Measurements from ENCODE around the gene CA11. TPM values are rescaled to one million over a fixed set of nuclear protein-coding genes. Genes with fewer than 3 reads are reported as not detected.

The CA11 gene
- total and polyA plus RNA-seq, 2 experiments from 2014 or later, result 8.8 to 29.7 TPM

DNA sequence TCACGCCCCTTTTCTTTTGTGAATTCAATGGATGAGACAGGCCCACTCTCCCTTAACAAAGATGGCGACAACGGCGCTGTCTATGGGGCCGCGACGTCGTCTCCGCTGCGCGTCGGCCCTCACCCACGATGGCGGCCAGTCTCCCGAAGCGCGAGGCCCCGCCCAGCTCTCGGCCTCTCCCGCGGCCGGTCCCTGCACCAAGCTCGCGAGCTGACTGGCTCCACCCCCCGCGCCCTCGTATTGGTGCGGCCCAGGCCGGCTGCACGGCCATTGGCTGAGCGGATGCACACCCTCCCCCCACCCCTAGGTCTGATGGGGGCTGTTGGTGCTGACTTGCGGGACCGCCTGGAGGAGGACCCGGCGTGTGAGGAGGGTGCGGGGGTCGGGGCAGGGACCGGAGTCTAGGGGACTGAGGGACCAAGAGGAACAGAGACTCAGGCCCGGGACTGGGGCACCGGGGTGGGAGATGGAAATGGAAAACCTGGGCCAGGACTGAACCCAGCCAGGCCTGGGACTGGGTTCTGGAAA is 21.9 kb downstream of the CA11 start (continued):
- TF ChIP-seq, protein P1, sequence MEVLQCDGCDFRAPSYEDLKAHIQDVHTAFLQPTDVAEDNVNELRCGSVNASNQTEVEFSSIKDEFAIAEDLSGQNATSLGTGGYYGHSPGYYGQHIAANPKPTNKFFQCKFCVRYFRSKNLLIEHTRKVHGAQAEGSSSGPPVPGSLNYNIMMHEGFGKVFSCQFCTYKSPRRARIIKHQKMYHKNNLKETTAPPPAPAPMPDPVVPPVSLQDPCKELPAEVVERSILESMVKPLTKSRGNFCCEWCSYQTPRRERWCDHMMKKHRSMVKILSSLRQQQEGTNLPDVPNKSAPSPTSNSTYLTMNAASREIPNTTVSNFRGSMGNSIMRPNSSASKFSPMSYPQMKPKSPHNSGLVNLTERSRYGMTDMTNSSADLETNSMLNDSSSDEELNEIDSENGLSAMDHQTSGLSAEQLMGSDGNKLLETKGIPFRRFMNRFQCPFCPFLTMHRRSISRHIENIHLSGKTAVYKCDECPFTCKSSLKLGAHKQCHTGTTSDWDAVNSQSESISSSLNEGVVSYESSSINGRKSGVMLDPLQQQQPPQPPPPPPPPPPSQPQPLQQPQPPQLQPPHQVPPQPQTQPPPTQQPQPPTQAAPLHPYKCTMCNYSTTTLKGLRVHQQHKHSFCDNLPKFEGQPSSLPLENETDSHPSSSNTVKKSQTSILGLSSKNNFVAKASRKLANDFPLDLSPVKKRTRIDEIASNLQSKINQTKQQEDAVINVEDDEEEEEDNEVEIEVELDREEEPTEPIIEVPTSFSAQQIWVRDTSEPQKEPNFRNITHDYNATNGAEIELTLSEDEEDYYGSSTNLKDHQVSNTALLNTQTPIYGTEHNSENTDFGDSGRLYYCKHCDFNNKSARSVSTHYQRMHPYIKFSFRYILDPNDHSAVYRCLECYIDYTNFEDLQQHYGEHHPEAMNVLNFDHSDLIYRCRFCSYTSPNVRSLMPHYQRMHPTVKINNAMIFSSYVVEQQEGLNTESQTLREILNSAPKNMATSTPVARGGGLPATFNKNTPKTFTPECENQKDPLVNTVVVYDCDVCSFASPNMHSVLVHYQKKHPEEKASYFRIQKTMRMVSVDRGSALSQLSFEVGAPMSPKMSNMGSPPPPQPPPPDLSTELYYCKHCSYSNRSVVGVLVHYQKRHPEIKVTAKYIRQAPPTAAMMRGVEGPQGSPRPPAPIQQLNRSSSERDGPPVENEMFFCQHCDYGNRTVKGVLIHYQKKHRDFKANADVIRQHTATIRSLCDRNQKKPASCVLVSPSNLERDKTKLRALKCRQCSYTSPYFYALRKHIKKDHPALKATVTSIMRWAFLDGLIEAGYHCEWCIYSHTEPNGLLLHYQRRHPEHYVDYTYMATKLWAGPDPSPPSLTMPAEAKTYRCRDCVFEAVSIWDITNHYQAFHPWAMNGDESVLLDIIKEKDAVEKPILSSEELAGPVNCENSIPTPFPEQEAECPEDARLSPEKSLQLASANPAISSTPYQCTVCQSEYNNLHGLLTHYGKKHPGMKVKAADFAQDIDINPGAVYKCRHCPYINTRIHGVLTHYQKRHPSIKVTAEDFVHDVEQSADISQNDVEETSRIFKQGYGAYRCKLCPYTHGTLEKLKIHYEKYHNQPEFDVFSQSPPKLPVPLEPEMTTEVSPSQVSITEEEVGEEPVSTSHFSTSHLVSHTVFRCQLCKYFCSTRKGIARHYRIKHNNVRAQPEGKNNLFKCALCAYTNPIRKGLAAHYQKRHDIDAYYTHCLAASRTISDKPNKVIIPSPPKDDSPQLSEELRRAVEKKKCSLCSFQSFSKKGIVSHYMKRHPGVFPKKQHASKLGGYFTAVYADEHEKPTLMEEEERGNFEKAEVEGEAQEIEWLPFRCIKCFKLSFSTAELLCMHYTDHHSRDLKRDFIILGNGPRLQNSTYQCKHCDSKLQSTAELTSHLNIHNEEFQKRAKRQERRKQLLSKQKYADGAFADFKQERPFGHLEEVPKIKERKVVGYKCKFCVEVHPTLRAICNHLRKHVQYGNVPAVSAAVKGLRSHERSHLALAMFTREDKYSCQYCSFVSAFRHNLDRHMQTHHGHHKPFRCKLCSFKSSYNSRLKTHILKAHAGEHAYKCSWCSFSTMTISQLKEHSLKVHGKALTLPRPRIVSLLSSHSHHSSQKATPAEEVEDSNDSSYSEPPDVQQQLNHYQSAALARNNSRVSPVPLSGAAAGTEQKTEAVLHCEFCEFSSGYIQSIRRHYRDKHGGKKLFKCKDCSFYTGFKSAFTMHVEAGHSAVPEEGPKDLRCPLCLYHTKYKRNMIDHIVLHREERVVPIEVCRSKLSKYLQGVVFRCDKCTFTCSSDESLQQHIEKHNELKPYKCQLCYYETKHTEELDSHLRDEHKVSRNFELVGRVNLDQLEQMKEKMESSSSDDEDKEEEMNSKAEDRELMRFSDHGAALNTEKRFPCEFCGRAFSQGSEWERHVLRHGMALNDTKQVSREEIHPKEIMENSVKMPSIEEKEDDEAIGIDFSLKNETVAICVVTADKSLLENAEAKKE (CRISPR knock-in tag; IDR thresholded peaks at IDR 0.05), result no peak
- TF ChIP-seq, protein P2, sequence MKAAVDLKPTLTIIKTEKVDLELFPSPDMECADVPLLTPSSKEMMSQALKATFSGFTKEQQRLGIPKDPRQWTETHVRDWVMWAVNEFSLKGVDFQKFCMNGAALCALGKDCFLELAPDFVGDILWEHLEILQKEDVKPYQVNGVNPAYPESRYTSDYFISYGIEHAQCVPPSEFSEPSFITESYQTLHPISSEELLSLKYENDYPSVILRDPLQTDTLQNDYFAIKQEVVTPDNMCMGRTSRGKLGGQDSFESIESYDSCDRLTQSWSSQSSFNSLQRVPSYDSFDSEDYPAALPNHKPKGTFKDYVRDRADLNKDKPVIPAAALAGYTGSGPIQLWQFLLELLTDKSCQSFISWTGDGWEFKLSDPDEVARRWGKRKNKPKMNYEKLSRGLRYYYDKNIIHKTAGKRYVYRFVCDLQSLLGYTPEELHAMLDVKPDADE (IDR thresholded peaks at IDR 0.05), result peak; percentile 60; the same call in 1 of the 2 replicates
- TF ChIP-seq EZH2 (IDR thresholded peaks at IDR 0.05; ENCODE audit: low read depth, unreplicated experiment), result no peak

DNA sequence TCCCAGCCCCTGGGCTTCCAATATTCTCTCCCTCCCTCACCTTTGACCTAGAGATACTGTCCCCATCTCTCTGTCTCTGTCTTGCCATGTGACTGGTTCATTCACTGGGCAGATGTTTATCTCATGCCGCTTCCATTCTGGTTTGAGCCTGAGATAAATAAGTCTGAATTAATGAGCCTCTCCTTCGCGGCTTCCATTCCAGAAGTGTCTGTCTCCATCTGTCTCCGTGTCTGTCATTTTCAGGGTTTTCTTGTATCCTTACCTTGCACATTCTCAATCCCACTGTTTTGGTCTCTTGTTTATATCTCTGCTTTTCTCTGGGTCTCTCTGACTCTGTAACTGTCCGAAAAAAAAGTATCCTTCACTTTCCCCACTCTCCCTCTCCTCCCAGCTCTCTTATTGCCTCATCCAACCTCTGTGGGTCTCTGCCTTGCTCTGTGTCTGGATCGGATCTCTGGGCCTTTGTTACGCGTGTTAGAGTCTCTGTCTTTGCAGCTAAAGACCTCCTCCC is 22.4 kb downstream of the CA11 start:
- H3K27me3 Mint-ChIP-seq (ENCODE audit: insufficient read depth, low read depth, poor library complexity), result peaks cover 17% of the 10 kb centered on the region
- peaks cover 32% of the 10 kb centered on the region for H3K4me1 Mint-ChIP-seq
- Histone ChIP-seq H2AFZ (no peak overlapping the region), H3K79me2 (replicated peaks; ENCODE audit: insufficient read depth) (peaks cover 23% of the 10 kb centered on the region), H3K4me2 (peak overlapping the region; percentile 75), H4K20me1 (replicated peaks; ENCODE audit: insufficient read depth) (peaks cover 13% of the 10 kb centered on the region), H3K4me3 (peak overlapping the region; percentile 45), H3K27me3 (ENCODE audit: insufficient read depth) (no peaks in the 10 kb centered on the region), H3F3A (replicated peaks; ENCODE audit: low read depth) (peaks cover 9% of the 10 kb centered on the region), H3K4me1 (ENCODE audit: insufficient read depth) (peaks cover 15% of the 10 kb centered on the region), H3K9me2 (ENCODE audit: insufficient read depth) (no peaks in the 10 kb centered on the region), H3K36me3 (ENCODE audit: insufficient read depth) (no peaks in the 10 kb centered on the region; the same call in 1 of the 2 replicates), H3K27ac (ENCODE audit: low read depth) (peak overlapping the region; percentile 56)
- H3K36me3 Mint-ChIP-seq (ENCODE audit: low read depth), result peaks cover 14% of the 10 kb centered on the region
- no peaks in the 10 kb centered on the region; the same call in 1 of the 3 replicates for H3K9me3 Mint-ChIP-seq
- peak overlapping the region; percentile 93 for H3K27ac Mint-ChIP-seq
- peak overlapping the region; percentile 72 for H3K4me3 Mint-ChIP-seq
- no peak for DNase-seq (ENCODE audit: low spot score)
- no peak for ATAC-seq
- TF ChIP-seq, protein P3, sequence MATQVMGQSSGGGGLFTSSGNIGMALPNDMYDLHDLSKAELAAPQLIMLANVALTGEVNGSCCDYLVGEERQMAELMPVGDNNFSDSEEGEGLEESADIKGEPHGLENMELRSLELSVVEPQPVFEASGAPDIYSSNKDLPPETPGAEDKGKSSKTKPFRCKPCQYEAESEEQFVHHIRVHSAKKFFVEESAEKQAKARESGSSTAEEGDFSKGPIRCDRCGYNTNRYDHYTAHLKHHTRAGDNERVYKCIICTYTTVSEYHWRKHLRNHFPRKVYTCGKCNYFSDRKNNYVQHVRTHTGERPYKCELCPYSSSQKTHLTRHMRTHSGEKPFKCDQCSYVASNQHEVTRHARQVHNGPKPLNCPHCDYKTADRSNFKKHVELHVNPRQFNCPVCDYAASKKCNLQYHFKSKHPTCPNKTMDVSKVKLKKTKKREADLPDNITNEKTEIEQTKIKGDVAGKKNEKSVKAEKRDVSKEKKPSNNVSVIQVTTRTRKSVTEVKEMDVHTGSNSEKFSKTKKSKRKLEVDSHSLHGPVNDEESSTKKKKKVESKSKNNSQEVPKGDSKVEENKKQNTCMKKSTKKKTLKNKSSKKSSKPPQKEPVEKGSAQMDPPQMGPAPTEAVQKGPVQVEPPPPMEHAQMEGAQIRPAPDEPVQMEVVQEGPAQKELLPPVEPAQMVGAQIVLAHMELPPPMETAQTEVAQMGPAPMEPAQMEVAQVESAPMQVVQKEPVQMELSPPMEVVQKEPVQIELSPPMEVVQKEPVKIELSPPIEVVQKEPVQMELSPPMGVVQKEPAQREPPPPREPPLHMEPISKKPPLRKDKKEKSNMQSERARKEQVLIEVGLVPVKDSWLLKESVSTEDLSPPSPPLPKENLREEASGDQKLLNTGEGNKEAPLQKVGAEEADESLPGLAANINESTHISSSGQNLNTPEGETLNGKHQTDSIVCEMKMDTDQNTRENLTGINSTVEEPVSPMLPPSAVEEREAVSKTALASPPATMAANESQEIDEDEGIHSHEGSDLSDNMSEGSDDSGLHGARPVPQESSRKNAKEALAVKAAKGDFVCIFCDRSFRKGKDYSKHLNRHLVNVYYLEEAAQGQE (IDR thresholded peaks at IDR 0.05; ENCODE audit: unreplicated experiment), result no peak

Measured in GM23338 (cell line).